ENCODE results near the gene DNAH14. TPM values are rescaled to one million over a fixed set of nuclear protein-coding genes. Genes with fewer than 3 reads are reported as not detected.

The DNAH14 gene
- total RNA-seq, 1 donor, result 31.8 TPM

- Histone ChIP-seq H3K4me1 (ENCODE audit: insufficient read depth, low read length) (no peaks in the 10 kb centered on the region), H3K27me3 (ENCODE audit: insufficient read depth, low read length) (no peaks in the 10 kb centered on the region), H3K4me3 (ENCODE audit: insufficient read depth, low read length) (no peak overlapping the region), H3K27ac (ENCODE audit: low read depth, low read length) (no peak overlapping the region), H3K4me2 (ENCODE audit: insufficient read depth, low read length) (no peak overlapping the region), H3K36me3 (ENCODE audit: insufficient read depth, low read length) (no peaks in the 10 kb centered on the region), H3K79me2 (ENCODE audit: insufficient read depth, low read length) (no peaks in the 10 kb centered on the region), H4K20me1 (ENCODE audit: insufficient read depth, low read length) (no peaks in the 10 kb centered on the region), H3K9me3 (ENCODE audit: low read depth, low read length) (no peaks in the 10 kb centered on the region), H2AFZ (ENCODE audit: low read length) (no peak overlapping the region)
- TF ChIP-seq, protein P1, sequence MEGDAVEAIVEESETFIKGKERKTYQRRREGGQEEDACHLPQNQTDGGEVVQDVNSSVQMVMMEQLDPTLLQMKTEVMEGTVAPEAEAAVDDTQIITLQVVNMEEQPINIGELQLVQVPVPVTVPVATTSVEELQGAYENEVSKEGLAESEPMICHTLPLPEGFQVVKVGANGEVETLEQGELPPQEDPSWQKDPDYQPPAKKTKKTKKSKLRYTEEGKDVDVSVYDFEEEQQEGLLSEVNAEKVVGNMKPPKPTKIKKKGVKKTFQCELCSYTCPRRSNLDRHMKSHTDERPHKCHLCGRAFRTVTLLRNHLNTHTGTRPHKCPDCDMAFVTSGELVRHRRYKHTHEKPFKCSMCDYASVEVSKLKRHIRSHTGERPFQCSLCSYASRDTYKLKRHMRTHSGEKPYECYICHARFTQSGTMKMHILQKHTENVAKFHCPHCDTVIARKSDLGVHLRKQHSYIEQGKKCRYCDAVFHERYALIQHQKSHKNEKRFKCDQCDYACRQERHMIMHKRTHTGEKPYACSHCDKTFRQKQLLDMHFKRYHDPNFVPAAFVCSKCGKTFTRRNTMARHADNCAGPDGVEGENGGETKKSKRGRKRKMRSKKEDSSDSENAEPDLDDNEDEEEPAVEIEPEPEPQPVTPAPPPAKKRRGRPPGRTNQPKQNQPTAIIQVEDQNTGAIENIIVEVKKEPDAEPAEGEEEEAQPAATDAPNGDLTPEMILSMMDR (IDR thresholded peaks at IDR 0.05; ENCODE audit: extremely low read depth, low read depth, low read length), result no peak
- no peak for DNase-seq (ENCODE audit: insufficient read length, low spot score, missing footprints)
Observed at GRCh38 chr1:225254676-225255075, 325.2 kb downstream of the DNAH14 start.

DNA sequence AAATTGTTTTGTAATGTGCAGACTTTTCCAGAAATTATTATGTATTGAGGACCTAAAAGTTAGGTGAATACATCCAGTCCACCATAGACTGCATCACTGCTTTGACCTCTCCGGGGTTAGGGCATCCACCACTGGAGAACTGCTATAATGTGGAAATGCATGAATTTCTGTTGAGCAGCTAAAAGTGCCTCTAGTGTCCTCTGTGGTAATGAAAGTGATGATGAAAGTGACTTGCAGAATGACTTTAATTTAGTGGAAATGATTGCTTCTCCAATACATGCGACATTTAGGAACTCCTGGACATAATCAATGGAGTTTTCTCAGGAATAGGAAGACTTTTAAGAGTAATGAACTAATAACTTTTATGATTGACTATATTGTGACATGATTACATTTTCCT lies 327.6 kb downstream of the DNAH14 start:
- Histone ChIP-seq H2AFZ (ENCODE audit: low read length) (no peak overlapping the region), H4K20me1 (ENCODE audit: insufficient read depth, low read length) (no peaks in the 10 kb centered on the region), H3K27me3 (ENCODE audit: insufficient read depth, low read length) (no peaks in the 10 kb centered on the region), H3K4me3 (ENCODE audit: insufficient read depth, low read length) (no peak overlapping the region), H3K27ac (ENCODE audit: low read depth, low read length) (no peak overlapping the region), H3K4me1 (ENCODE audit: insufficient read depth, low read length) (no peaks in the 10 kb centered on the region), H3K4me2 (ENCODE audit: insufficient read depth, low read length) (no peak overlapping the region), H3K36me3 (ENCODE audit: insufficient read depth, low read length) (no peaks in the 10 kb centered on the region), H3K9me3 (ENCODE audit: low read depth, low read length) (no peaks in the 10 kb centered on the region), H3K79me2 (ENCODE audit: insufficient read depth, low read length) (no peaks in the 10 kb centered on the region)
- DNase-seq (ENCODE audit: insufficient read length, low spot score, missing footprints), result no peak
- TF ChIP-seq, protein P1 (IDR thresholded peaks at IDR 0.05; ENCODE audit: extremely low read depth, low read depth, low read length), result no peak

DNA sequence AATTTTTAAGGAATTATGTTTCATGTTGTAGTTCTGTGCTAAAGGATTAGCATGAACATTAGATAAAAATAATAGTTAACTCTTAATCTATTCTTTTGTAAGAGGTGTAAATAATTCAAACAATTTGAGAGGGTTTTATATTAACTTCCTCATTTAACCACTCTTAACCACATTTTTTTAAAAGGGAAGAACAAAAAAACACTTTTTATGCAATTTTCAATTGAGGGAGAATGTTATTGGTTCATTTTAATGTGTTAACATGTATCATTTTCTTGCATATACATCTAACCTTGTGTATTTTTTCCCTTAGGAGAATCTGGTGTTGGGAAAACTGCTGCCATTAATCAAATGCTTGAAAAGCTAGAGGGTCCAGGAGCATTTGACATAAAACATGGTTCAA lies 329.3 kb downstream of the DNAH14 start:
- Histone ChIP-seq H3K4me3 (ENCODE audit: insufficient read depth, low read length) (no peak overlapping the region), H3K79me2 (ENCODE audit: insufficient read depth, low read length) (no peaks in the 10 kb centered on the region), H3K4me2 (ENCODE audit: insufficient read depth, low read length) (no peak overlapping the region), H3K27ac (ENCODE audit: low read depth, low read length) (no peak overlapping the region), H4K20me1 (ENCODE audit: insufficient read depth, low read length) (no peaks in the 10 kb centered on the region), H3K4me1 (ENCODE audit: insufficient read depth, low read length) (no peaks in the 10 kb centered on the region), H2AFZ (ENCODE audit: low read length) (no peak overlapping the region), H3K9me3 (ENCODE audit: low read depth, low read length) (no peaks in the 10 kb centered on the region), H3K27me3 (ENCODE audit: insufficient read depth, low read length) (no peaks in the 10 kb centered on the region), H3K36me3 (ENCODE audit: insufficient read depth, low read length) (no peaks in the 10 kb centered on the region)
- no peak for DNase-seq (ENCODE audit: insufficient read length, low spot score, missing footprints)
- TF ChIP-seq, protein P1 (IDR thresholded peaks at IDR 0.05; ENCODE audit: extremely low read depth, low read depth, low read length), result no peak

GRCh38 chr1:225259542-225259941 lies 330.1 kb downstream of the DNAH14 start:
- DNase-seq (ENCODE audit: insufficient read length, low spot score, missing footprints), result no peak
- H4K20me1 ChIP-seq (ENCODE audit: insufficient read depth, low read length), result no peaks in the 10 kb centered on the region
- no peaks in the 10 kb centered on the region for H3K27me3 ChIP-seq (ENCODE audit: insufficient read depth, low read length)
- H3K4me1 ChIP-seq (ENCODE audit: insufficient read depth, low read length), result no peaks in the 10 kb centered on the region
- TF ChIP-seq, protein P1 (IDR thresholded peaks at IDR 0.05; ENCODE audit: extremely low read depth, low read depth, low read length), result no peak
- no peaks in the 10 kb centered on the region for H3K9me3 ChIP-seq (ENCODE audit: low read depth, low read length)
- H3K4me2 ChIP-seq (ENCODE audit: insufficient read depth, low read length), result no peak overlapping the region
- no peak overlapping the region for H3K4me3 ChIP-seq (ENCODE audit: insufficient read depth, low read length)
- no peak overlapping the region for H3K27ac ChIP-seq (ENCODE audit: low read depth, low read length)
- no peak overlapping the region for H2AFZ ChIP-seq (ENCODE audit: low read length)
- H3K79me2 ChIP-seq (ENCODE audit: insufficient read depth, low read length), result no peaks in the 10 kb centered on the region
- H3K36me3 ChIP-seq (ENCODE audit: insufficient read depth, low read length), result no peaks in the 10 kb centered on the region

All from osteoblast (primary cell).